ENCODE results near the gene PLP2. TPM values are rescaled to one million over a fixed set of nuclear protein-coding genes. Genes with fewer than 3 reads are reported as not detected.

PLP2 gene
- total and polyA plus RNA-seq, 9 donors: 59.0 to 166 (median 117) TPM

Other genes starting within 250 kb of the PLP2 start
- 18.9 TPM for gene OTUD5, start 214.3 kb upstream of the PLP2 start, total RNA-seq
- gene OTUD5, start 214.3 kb upstream of the PLP2 start, polyA plus RNA-seq (ENCODE audit: insufficient read depth in 1 of 8, insufficient read length in 8 of 8, low replicate concordance in 1 of 8): 10 to 100 TPM; 37.5 to 45.2 (median 38.4) TPM
- 0.66 TPM for gene KCND1, start 200.1 kb upstream of the PLP2 start, total RNA-seq
- 1 to 10 TPM in 4 of 8 donors, under 1 TPM in 4; 0.72 to 1.7 (median 1.0) TPM for gene KCND1, start 200.1 kb upstream of the PLP2 start, polyA plus RNA-seq (ENCODE audit: insufficient read depth in 1 of 8, insufficient read length in 8 of 8, low replicate concordance in 1 of 8)
- 9.9 TPM for gene GRIPAP1, start 169.6 kb upstream of the PLP2 start, total RNA-seq
- 10 to 100 TPM; 18.0 to 26.0 (median 22.3) TPM for gene GRIPAP1, start 169.6 kb upstream of the PLP2 start, polyA plus RNA-seq (ENCODE audit: insufficient read depth in 1 of 8, insufficient read length in 8 of 8, low replicate concordance in 1 of 8)
- 10.8 TPM for gene TFE3, start 128.5 kb upstream of the PLP2 start, total RNA-seq
- gene TFE3, start 128.5 kb upstream of the PLP2 start, polyA plus RNA-seq (ENCODE audit: insufficient read depth in 1 of 8, insufficient read length in 8 of 8, low replicate concordance in 1 of 8): 10 to 100 TPM; 20.5 to 27.3 (median 21.4) TPM
- gene CCDC120, start 112.9 kb upstream of the PLP2 start, total RNA-seq: 0.98 TPM
- gene CCDC120, start 112.9 kb upstream of the PLP2 start, polyA plus RNA-seq (ENCODE audit: insufficient read depth in 1 of 8, insufficient read length in 8 of 8, low replicate concordance in 1 of 8): 1 to 10 TPM; 3.3 to 6.0 (median 4.1) TPM
- gene PRAF2, start 97.9 kb upstream of the PLP2 start, total RNA-seq: 4.2 TPM
- gene PRAF2, start 97.9 kb upstream of the PLP2 start, polyA plus RNA-seq (ENCODE audit: insufficient read depth in 1 of 8, insufficient read length in 8 of 8, low replicate concordance in 1 of 8): 10 to 100 TPM; 19.3 to 29.8 (median 23.0) TPM
- gene WDR45, start 92.0 kb upstream of the PLP2 start, total RNA-seq: 25.5 TPM
- 10 to 100 TPM; 34.1 to 39.1 (median 36.6) TPM for gene WDR45, start 92.0 kb upstream of the PLP2 start, polyA plus RNA-seq (ENCODE audit: insufficient read depth in 1 of 8, insufficient read length in 8 of 8, low replicate concordance in 1 of 8)
- 20.7 TPM for gene GPKOW, start 48.2 kb upstream of the PLP2 start, total RNA-seq
- gene GPKOW, start 48.2 kb upstream of the PLP2 start, polyA plus RNA-seq (ENCODE audit: insufficient read depth in 1 of 8, insufficient read length in 8 of 8, low replicate concordance in 1 of 8): 10 to 100 TPM; 18.3 to 19.6 (median 19.0) TPM
- 2.6 TPM for gene MAGIX, start 9.1 kb upstream of the PLP2 start, total RNA-seq
- 1 to 10 TPM; 1.6 to 2.1 (median 1.7) TPM for gene MAGIX, start 9.1 kb upstream of the PLP2 start, polyA plus RNA-seq (ENCODE audit: insufficient read depth in 1 of 8, insufficient read length in 8 of 8, low replicate concordance in 1 of 8)
- gene PRICKLE3, start 14.5 kb downstream of the PLP2 start, total RNA-seq: 1.9 TPM
- gene PRICKLE3, start 14.5 kb downstream of the PLP2 start, polyA plus RNA-seq (ENCODE audit: insufficient read depth in 1 of 8, insufficient read length in 8 of 8, low replicate concordance in 1 of 8): 1 to 10 TPM; 2.7 to 5.3 (median 3.9) TPM
- 1.2 TPM for gene SYP, start 28.3 kb downstream of the PLP2 start, total RNA-seq
- gene SYP, start 28.3 kb downstream of the PLP2 start, polyA plus RNA-seq (ENCODE audit: insufficient read depth in 1 of 8, insufficient read length in 8 of 8, low replicate concordance in 1 of 8): 1 to 10 TPM; 1.1 to 2.0 (median 1.3) TPM
- gene CACNA1F, start 61.4 kb downstream of the PLP2 start, total RNA-seq: 0.09 TPM
- gene CACNA1F, start 61.4 kb downstream of the PLP2 start, polyA plus RNA-seq (ENCODE audit: insufficient read depth in 1 of 8, insufficient read length in 8 of 8, low replicate concordance in 1 of 8): under 1 TPM in 4 of 8 donors, not detected in 4; 0.01 to 0.05 (median 0.03) TPM
- gene CCDC22, start 63.6 kb downstream of the PLP2 start, total RNA-seq: 5.3 TPM
- gene CCDC22, start 63.6 kb downstream of the PLP2 start, polyA plus RNA-seq (ENCODE audit: insufficient read depth in 1 of 8, insufficient read length in 8 of 8, low replicate concordance in 1 of 8): 10 to 100 TPM; 10.8 to 15.8 (median 12.6) TPM
- gene FOXP3, start 92.8 kb downstream of the PLP2 start, total RNA-seq: 0.04 TPM
- gene FOXP3, start 92.8 kb downstream of the PLP2 start, polyA plus RNA-seq (ENCODE audit: insufficient read depth in 1 of 8, insufficient read length in 8 of 8, low replicate concordance in 1 of 8): under 1 TPM; 0.24 to 0.68 (median 0.54) TPM
- gene PPP1R3F, start 97.9 kb downstream of the PLP2 start, total RNA-seq: 5.5 TPM
- gene PPP1R3F, start 97.9 kb downstream of the PLP2 start, polyA plus RNA-seq (ENCODE audit: insufficient read depth in 1 of 8, insufficient read length in 8 of 8, low replicate concordance in 1 of 8): 1 to 10 TPM; 6.1 to 9.0 (median 7.5) TPM
- gene GAGE10, start 131.7 kb downstream of the PLP2 start, total RNA-seq: not detected
- gene GAGE10, start 131.7 kb downstream of the PLP2 start, polyA plus RNA-seq (ENCODE audit: insufficient read depth in 1 of 8, insufficient read length in 8 of 8, low replicate concordance in 1 of 8): not detected
- not detected for gene GAGE12J, start 150.1 kb downstream of the PLP2 start, total RNA-seq
- gene GAGE12J, start 150.1 kb downstream of the PLP2 start, polyA plus RNA-seq (ENCODE audit: insufficient read depth in 1 of 8, insufficient read length in 8 of 8, low replicate concordance in 1 of 8): not detected
- not detected for gene GAGE13, start 159.7 kb downstream of the PLP2 start, total RNA-seq
- gene GAGE13, start 159.7 kb downstream of the PLP2 start, polyA plus RNA-seq (ENCODE audit: insufficient read depth in 1 of 8, insufficient read length in 8 of 8, low replicate concordance in 1 of 8): not detected